Stimulated activated CD8-positive, alpha-beta memory T cell treated with anti-CD3 and anti-CD28 coated beads, Interleukin-15, amount 100 ng/mL, for 24 hours (primary cell): ENCODE data around the gene USP48.
"Not testable (repeated sequence)": the region's sequence is repeated elsewhere in the genome, so short reads cannot be mapped to it uniquely, and the experiment has no call there.

Experiments
- DNase-seq: peaks from one replicate; pipeline ENCODE4 v3.0.0-alpha.2; 2020; ENCODE audit warnings: low read depth

The USP48 gene

DNA sequence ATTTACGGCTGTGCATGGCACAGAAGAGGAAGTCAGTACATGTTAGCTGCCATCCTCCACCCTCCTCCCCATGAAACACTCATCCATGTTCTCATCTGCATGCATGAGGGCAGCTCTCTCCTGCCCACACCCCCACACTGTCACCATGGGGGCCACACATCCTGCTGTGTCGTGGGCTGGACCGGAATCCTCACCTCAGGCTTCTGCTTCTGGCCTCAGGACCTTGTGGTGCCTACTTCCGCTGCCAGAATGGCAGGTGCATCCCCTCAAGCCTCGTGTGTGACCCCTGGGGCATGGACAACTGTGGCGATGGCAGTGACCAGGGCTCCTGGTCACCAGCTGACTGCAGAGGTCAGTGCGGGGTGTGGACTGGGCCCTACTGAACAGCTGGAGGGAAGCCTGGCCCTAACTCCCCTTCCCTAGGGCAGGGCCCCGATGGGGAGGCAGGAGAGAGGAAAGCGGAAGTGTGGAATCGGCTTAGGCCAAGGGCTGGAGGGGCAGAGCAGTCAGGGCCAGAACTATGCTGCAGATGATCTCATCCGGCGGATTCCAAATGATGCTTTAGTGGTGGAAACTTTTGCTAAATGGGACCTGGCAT lies 32.9 kb upstream of the USP48 start:
- no peak for DNase-seq

DNA sequence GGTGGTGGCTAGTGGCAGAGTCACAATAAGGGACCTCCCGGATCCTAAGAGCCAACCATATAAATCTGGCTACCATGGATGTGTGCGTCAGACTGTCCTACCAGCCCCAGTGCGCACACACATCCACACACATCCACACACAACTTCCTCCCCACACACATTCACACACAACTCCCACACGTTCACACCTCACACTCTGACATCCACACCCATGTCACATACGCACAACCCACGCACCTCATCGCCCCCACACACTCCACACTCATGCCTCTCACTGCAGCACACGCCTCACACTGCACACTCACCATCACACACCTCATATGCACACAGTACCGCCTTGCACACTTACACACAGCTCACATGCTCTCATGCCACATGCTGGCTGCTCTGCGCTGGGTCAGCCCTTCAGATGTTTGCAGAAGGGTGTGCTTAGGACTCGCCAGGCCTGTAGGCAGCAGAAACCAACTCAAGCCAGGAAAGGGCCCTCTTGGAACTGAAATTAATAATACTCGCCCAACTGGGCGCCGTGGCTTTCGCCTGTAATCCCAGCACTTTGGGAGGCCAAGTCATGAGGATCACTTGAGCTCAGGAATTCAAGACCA lies 32.1 kb upstream of the USP48 start:
- no peak for DNase-seq

DNA sequence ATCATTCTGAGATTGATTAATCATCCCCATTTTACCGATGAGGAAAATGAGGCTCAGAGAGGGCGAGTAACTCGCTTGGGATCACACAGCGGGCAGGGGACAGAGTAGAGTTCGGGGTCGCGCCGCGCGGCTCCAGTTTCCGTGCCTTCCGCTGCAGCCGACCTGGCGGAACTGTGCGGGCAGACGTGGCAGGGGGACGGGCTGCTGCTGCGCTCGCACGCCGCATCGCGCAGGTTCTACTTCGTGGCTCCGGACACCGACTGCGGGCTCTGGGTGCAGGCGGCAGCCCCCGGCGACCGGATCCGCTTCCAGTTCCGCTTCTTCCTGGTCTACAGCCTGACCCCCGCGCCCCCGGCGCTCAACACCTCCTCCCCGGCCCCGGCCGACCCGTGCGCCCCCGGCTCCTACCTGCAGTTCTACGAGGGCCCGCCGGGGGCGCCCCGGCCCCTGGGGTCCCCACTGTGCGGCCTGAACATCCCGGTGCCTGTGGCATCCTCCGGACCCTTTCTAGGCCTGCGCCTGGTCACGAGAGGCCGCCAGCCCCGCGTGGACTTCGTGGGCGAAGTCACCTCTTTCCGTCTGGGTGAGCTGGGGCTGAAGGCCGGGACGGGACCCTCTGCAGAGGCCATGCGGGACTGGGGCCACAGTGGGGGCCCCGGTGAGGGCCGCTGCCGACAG lies 31.4 kb upstream of the USP48 start:
- peak; percentile 8 for DNase-seq

DNA sequence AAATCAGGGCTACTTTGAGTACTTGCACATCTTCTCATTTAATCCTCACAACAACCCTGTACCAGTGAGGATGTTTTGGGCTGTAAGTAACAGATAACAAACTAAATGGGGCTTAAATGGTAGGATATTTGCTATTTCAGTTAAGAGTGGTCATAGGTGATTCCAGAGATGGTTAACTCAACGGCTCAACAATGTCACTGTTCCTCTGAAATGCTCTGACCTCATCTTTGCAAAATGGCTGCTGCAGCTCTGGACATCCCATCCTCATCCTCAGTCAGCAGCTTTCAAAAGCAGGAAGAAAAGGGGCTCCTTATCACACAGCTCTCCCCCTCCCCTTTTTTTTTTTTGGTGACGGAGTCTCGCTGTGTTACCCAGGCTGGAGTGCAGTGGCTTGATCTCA lies 30.6 kb upstream of the USP48 start:
- no peak for DNase-seq

DNA sequence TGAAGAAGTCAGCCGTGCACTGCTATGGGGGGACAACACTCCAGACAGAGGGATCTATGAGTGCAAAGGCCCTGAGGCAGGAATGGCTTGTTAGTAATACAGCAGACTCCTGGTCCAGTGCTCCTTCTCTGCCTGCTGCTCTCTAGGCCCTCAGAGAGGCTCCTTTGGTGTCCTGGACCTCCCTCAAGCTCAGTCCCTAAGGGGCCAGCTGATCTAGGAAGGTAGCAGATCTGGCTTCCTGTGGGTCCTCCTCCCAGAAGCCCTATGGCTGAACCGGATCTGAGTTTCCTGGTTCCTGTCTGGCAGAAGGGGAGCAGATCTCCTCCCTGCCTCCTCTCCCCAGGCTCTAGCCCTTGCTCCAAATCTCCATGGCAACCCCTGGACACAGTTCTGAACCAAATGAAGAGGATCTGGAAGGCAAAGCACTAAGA lies 28.9 kb upstream of the USP48 start, which contains the start of gene LDLRAD2:
LDLRAD2 (plus strand) TSS at position 391 of the 431 bp plus-strand sequence. CDS start 187 bp downstream, outside the sequence.
- no peak for DNase-seq

DNA sequence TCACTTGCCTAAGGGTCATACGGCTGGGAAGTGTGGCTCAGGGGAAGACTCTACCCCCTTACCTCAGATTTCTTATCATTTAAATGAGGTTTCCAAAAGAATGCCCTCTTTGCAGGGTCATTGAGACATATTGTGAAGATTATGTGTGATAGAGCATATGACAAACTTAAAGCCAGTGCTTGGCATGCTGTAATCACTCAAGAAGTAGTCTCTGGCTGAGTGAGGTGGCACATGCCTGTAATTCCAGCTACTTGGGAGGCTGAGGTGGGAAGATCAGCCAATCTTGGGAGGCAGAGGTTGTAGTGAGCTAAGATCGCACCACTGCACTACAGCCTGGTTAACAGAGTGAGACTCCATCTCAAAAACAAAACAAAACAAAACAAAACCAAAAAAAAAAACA lies 21.6 kb upstream of the USP48 start:
- DNase-seq: no peak

DNA sequence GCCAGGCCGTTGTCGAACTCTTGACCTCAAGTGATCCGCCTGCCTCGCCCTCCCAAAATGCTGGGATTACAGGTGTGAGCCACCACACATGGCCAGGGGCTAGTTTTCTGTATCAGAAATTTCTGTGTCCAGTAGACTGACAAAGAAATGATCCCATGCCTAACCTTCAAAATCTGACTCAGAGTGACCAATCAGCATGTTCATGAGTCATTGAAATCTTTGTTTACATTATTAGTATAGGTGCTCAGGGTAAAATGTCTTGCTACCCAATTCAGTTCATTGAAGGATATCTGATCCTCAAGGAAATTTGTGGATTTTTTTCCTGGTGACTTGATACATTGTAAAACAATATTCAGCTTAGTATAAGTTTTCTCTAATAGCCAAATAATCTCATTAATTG lies 18.2 kb upstream of the USP48 start:
- DNase-seq: no peak

DNA sequence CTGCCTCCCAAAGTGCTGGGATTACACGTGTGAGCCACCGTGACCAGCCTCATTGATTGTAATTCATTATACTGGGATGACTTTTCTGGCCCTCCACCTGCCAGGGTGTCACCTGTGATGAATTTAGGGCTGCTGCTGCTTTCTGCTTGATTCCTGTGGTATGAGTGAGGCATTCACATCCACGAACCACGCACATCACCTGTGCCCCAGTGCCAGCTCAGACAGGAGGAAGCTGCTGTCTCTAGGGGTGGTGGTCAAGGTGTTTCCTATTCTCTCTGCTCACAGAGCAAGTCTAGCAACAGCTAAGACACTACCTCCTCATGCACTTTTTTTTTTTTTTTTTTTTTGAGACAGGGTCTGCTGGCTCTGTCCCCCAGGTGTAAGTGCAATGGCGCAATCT lies 16.8 kb upstream of the USP48 start:
- no peak for DNase-seq

DNA sequence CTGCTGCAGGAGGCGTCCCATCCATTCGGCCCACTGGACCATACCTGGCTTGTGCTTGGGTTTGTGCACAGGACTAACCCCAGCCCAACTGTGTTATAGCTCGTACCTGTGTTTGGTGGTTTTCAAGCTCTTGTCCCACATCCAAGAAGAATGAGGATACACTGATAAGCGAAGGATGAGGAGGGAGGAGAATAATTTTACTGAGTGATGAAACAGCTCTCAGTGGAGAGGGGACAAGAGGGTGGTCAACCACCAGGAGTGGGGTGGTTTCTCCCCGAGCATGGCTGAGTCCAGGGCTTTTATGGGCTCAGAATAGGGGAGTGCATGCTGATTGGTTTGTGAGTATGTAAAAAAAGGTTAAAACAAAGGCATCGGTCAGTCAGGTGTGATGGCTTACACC lies 12.1 kb upstream of the USP48 start:
- DNase-seq: no peak

DNA sequence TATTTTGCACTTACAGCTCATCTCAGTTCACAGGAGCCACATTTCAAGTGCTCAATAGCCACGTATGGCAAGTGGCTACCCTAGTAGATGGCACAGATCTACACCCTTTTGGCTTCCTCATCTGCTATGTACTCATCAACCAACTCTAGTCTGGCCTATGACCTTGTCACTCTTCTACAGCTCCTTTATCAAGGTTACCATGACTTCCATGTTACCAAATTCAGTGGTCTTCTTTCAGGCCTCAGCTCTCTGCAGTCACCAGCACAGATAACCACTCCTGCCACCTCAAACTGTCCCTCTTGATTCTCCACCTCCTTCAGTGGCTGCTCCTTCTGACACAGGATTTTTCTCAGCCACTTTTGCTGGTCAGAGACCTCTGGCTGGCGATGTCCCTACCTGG lies 11.7 kb upstream of the USP48 start:
- DNase-seq: no peak

DNA sequence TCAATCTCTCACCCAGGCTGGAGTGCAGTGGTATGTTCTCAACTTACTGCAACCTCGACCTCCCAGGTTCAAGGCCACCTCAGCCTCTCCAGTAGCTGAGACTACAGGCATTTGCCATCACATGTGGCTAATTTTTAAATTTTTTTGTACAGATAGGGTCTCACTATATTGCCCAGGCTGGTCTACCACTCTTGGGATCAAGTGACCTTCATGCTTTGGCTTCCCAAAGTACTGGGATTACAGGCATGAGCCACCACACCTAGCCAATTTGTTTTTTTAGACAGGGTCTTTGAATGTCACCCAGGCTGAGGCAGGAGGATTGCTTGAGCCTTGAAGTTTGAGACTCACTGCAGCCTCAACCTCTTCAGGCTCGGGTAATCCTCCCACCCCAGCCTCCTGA lies 10.2 kb upstream of the USP48 start:
- DNase-seq: no peak

DNA sequence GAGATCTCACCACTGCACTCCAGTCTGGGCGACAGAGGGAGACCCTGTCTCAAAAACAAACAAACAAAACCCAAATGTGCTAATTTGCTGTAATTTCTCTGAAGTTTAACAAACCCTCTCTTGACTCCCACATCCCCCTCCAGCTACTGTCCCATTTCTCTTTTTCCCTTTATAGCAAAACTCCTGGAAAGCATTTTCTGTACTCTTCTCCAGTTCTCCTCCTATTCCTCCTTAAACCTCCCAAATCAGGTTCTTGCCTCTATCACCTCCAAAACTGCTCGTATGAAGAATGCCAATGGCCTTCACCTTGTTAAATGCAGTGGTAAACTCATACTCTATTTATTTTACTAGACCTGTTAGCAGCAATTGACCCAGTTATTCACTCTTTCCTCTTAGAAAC lies 3.7 kb upstream of the USP48 start:
- no peak for DNase-seq

DNA sequence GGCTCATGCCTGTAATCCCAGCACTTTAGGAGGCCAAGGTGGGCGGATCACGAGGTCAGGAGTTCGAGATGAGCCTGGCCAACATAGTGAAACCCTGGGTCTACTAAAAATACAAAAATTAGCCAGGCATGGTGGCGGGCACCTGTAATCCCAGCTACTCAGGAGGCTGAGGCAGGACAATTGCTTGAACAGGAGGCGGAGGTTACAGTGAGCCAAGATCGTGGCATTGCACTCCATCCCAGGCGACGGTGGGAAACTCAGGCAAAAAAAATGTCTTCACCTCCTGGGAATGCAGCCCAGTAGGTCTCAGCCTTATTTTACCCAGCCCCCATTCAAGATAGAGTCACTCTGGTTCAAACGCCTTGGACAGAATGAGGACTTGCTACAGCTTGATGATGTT lies 2.8 kb upstream of the USP48 start:
- not testable (repeated sequence) for DNase-seq

DNA sequence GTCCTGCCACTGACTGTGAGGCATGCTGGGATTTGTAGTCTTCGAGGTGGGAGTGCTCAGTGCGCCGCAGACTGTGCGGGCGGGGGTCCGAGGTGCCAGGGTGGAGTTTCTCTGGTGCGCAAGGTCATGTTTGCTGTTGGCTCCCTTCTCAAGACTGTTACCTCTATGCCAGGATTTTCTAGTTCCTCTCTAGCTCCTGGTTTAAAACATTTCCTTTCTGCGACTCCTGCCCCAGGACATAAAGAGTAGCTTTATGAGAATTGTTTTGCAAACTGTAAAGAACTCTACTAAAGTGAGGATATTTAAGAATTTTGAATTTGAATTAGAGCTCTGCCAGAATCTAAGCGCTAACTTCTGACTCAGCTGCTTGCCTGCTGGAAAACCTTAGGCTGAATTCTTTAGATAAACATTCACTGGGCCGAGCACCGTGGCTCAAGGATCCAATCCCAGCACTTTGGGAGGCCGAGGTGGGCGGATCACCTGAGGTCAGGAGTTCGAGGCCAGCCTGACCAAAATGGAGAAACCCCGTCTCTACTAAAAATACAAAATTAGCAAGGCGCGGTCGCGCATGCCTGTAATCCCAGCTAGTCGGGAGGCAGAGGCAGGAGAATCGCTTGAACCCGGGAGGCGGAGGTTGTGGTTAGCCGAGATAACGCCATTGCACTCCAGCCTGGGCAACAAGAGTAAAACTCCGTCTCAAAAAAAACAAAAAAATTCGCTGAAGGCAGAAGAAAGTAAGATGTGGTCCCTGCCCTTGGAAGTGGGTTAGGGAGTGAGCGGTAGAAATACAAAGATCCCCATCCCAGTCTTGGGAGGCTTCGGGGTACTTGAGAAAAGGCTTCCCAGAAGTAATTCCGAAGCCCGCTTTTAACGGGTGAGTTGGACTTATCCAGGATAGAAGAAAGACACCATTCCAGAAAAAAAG lies 992 bp upstream of the USP48 start:
- no peak for DNase-seq

DNA sequence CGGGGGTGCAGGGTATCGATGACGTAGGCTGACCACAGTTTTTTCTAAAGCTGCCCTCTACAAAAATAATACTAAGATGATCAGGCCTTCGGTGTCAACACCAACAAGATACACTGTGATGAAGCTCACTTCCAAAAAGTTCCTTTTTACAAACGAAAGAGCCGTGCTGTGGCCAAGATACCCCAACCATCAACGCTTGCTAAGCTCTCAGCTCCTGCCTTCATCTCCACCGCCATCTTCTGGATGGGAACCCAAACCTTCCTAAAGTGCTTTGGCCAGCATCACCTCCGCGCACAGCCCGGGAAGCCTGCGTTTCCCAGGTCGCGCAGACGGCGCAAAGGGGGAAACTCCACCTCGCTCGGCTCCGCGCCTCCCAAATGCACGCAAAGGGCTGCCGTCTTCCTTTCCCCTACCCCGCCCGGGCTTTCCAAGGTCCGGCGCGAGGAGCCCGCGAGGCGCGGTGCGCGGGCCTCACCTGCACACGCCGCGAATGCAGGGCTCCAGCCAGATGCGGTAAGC lies 541 bp downstream of the USP48 start:
- DNase-seq: no peak

DNA sequence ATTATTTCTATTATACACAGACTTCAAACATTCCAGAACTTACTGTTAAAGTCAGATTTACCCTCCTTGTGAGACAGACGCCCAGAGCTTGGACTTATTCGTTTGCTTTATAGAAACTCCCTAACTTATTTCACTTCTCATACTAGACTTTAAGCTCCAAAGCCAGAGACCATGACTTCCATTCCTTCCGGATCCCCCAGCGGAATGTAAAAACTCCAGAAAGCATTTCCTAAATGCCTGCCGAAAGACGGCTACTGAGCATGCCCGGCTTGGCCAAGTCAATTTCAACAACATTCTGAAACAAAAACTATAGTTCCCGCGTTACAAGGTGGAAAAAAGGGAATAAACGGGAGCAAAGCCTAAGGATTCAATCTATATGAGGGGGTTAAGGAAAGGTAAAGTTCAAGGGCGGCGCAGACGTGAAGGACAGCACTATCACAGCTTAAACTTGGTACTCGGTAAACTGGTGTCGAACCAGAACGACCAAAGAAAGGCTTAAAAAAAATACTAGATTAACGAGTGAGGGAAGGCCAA lies 1.1 kb downstream of the USP48 start:
- DNase-seq: no peak

DNA sequence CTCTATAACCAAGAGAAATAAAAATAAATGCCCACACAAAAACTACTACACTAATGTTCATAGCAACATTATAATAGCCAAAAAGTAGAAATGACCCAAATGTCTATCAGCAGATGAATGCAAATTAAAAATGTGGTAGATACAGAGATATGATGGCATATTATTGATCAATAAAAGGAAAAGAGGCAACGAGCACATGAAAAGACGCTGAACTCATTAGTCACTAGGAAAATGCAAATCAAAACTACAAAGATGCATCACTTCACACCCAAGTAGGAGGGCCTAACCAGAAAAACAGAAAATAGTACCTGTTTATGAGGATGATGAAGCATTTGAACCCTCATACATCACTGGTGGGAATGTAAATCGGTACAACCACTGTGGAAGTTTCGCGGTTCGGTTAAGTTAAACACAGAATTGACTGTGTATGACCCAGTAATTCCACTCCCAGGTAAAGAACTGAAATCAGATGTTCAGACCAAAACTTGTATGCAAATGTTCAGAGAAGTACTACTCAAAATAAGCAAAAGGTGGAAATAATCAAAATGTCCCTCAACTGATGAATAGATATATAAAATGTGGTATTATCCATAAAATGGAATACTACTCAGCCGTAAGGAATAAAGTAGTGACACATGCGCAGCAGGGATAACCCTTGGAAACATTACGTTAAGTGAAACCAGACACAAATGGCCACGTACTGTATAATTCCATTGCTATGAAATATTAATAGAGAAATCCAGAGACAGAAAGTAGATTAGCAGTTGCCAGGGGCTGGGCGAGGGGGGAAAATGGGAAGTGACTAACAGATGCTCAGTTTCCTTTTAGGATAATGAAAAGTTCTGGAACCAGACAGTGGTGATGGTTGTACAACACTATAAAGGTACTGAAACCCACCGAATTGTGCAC lies 3.1 kb downstream of the USP48 start:
- no peak for DNase-seq

DNA sequence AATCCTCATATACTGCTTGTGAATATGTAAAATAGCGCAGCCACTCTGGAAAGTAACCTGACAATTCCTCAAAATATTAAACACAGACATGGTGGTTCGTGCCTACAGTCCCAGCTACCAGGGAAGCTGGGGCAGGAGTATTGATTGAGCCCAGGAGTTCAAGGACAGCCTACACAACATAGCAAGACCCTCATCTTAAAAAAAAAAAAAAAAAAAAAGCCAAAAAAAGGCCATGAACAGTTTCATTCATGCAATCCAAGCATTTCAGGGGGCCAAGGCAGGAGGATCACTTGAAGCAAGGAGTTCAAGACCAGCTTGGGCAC lies 4.6 kb downstream of the USP48 start:
- DNase-seq: no peak

DNA sequence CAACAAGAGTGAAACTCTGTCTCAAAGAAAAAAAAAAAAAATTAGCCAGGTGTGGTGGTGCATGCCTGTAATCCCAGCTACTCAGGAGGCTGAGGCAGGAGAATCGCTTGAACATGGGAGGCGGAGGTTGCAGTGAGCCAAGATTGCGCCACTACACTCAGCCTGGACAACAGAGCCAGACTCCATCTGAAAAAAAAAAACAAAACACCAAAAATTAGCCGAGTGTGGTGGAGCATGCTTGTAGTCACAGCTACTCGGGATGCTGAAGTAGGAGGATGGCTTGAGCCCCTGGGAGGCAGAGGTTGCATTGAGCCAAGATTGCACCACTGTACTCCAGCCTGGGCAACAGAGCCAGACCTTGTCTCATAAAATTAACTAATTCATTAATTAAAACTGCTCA lies 6.0 kb downstream of the USP48 start:
- not testable (repeated sequence) for DNase-seq

DNA sequence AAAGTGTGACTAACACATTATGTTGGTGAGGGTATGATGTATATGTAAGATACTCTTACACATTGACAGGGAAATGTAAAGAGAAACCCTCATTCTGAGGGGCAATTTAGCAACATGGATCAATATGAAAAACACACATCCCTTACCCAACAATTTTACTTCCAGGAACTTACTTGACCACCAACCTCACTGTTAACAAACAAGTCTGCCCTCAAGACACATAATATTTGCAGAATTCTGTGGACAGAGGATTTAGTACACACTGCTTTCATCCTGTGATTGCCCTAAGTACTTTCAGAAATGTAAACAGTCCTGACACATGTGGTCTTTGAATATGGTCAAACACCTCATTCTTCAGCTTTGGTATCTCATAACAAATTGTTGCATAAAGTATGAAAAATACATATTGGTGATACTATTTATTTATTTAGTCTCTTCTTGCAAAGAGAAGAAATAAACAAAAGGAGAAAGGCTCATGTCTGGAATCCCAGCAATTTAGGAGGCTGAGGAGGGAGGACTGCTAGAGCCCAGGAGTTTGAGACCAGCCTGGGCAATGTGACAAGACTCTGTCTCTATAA lies 6.9 kb downstream of the USP48 start:
- DNase-seq: no peak

DNA sequence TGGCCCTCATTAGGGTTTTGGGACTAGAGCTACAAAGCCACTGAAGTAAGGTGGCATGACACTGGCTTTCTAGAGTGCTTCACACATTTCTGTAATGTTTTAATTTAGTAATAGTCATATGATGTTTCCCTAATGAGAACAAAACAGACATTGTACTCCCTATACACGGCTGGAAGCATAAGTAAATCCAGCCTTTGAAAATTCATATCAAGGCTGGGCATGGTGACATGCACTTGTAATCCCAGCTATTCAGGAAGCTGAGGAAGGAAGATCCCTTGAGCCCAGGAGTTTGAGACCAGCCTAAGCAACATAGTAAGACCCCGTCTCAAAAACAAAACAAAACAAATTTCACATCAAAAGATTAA lies 7.4 kb downstream of the USP48 start:
- DNase-seq: no peak
